ENCODE results near the gene ALDH18A1. TPM values are rescaled to one million over a fixed set of nuclear protein-coding genes. Genes with fewer than 3 reads are reported as not detected.
"Not testable (repeated sequence)": the region's sequence is repeated elsewhere in the genome, so short reads cannot be mapped to it uniquely, and the experiment has no call there.

Gene ALDH18A1
- 78.1 TPM for total RNA-seq

DNA sequence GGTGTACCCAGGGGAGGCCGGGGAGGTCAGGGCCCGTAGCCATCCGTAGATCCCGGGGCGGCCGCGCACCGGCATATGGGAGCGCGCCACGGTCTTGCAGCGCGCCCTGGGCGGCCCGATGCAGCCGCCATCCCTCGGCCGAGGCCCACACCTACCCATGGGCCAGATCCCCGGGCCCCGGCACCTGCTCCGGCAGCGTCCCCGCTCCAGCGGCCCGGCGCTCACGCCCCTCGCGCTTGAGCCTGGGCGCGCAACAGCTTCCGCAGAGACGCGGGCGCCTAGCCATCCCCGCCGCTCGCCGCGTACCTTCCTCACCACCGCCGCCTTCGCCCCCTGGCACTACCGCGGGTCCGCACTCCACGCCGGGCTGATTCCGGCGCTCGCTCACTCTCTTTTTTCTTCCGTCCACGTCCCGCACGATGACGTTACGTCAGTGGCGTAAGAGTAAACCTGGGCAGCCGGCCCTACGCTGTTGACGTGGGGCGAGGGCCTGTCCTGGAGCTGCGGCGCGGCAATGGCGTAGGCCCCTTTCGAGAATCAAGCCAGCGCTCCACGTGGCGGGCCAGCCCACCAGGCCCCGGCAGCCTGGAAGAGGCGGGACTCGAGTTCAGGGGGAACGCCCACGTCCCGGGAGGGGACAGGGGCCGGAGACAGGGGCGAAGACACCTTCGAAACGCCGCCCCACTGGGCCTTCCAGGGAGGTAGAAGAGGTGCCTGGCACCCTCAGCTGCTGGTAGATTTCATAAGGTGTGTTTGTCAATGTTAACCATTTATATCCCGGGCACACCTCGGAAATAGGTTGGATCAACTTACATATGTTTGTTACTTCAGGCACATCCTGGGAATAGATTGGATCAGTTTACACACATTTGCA lies at the start of gene ALDH18A1:
TSS of gene ALDH18A1 (minus strand) at position 421 of the 874 bp plus-strand sequence. CDS start 3,334 bp downstream, outside the sequence.
- DNase-seq (ENCODE audit: low read depth in 2 of 3, low spot score in 2 of 3) = peak; percentile 84 to 96 (median 91)

- DNase-seq (ENCODE audit: low read depth in 2 of 3, low spot score in 2 of 3) = no peak
Observed at GRCh38 chr10:95698415-95698814, 41.9 kb upstream of the ALDH18A1 start.

GRCh38 chr10:95697429-95697828 lies 40.9 kb upstream of the ALDH18A1 start:
- DNase-seq (ENCODE audit: low read depth in 2 of 3, low spot score in 2 of 3) = peak in 2 of 3 donors; percentile 2 to 5

GRCh38 chr10:95694665-95695064 lies 38.2 kb upstream of the ALDH18A1 start:
- no peak for DNase-seq (ENCODE audit: low read depth in 2 of 3, low spot score in 2 of 3)

DNA sequence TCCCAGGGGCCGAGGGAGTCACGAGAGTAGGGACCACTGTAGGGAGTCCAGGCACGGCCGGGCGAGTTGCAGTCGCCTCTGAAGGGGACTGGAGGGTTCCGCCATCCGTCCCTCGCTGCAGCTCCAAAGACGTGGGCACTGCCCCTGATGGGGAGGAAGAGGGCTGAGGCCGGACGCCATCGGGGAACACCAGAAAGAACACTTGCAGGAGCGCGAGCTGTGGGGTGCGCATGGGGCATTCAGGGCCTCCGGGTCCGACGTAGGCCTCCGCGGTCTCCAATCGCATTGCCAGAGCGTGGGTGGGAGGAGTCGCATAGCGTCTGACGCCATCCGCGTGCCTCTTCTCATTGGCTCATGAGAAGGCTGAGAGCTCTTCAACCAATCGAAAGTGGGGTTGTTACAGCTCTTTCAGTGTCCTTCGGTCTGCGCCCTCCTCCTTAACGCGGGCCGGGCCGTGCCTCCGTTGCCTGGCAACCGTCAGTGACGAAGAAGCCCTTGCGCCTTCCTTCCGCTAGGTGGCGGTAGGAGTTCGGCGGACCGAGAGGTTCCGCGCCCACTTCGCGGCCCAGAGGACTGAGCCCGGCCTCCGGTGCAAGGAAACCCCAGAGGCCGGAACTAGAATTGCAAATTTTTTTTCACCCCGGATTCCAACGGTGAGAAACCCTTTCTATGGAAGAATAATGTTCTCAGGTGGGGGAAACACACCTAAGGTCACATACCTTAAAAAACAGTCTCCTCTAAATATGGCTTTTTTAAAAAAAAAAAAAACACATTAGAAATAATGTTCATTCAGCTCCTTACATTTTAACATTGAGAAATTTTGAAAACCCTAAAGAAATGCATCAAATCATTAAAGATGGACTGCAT lies 37.4 kb upstream of the ALDH18A1 start, which contains the start of gene TCTN3:
TSS of gene TCTN3 (minus strand) at position 260 of the 867 bp plus-strand sequence. CDS start at position 232, 28 bp downstream.
- peak; percentile 99 to 100 (median 99) for DNase-seq (ENCODE audit: low read depth in 2 of 3, low spot score in 2 of 3)

GRCh38 chr10:95693071-95693667 lies 36.7 kb upstream of the ALDH18A1 start:
- peak in 2 of 3 donors; percentile 3 to 5 for DNase-seq (ENCODE audit: low read depth in 2 of 3, low spot score in 2 of 3)

DNA sequence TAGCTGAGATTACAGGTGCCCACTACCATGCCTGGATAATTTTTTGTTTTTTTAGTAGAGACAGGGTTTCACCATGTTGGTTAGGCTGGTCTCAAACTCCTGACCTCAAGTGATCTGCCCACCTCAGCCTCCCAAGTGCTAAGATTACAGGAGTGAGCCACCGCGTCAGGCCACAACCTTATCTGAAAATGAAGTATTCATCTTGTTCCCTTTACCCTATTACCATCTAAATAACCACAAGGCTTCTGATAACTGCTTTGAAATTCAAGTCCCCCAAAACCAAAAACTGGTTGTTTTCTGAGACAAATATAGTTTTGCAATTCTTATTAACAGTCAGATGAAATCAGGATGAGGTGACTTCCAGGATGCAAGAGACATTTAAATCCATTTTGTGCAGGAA lies 34.8 kb upstream of the ALDH18A1 start:
- no peak for DNase-seq (ENCODE audit: low read depth in 2 of 3, low spot score in 2 of 3)

GRCh38 chr10:95688648-95689047 lies 32.1 kb upstream of the ALDH18A1 start:
- no peak for DNase-seq (ENCODE audit: low read depth in 2 of 3, low spot score in 2 of 3)

GRCh38 chr10:95683966-95684365 lies 27.5 kb upstream of the ALDH18A1 start:
- DNase-seq (ENCODE audit: low read depth in 2 of 3, low spot score in 2 of 3) = no peak

DNA sequence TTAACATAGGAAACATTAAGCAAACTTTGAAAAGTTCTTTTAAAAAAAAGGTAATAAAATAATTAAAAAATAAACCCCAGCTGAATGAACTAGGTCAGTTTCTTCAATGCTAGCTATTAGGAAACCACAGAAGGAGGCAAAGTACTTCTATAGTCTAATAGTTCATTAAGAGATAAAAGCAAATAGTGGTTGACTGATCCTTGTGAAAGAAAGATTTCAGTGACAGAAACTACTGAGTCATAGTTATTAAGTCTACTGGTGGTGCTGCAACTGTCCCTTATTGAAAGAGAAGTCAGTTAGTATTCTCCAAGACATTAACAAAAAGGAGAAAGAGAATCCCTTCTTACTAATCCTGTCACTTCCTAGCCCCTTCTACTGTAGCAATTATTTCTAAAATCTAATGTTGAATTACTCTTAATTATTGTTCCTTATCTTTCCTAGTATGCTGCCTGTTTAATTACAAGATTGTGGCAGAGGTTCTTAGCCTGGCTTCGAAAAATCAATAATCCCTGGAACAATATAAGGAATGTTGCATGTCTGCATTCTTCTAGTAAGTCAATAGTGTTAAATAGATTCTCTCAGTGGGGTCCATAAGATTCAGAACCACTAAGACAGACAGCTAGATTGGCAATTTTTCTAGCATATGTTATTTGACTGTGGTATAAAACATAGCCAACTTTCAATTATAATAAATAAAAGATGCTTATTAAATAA lies 19.0 kb upstream of the ALDH18A1 start:
- no peak for DNase-seq (ENCODE audit: low read depth in 2 of 3, low spot score in 2 of 3)

- DNase-seq (ENCODE audit: low read depth in 2 of 3, low spot score in 2 of 3) = no peak
Observed at GRCh38 chr10:95674643-95675042, 18.1 kb upstream of the ALDH18A1 start.

- DNase-seq (ENCODE audit: low read depth in 2 of 3, low spot score in 2 of 3) = not testable (repeated sequence)
Observed at GRCh38 chr10:95672641-95673040, 16.1 kb upstream of the ALDH18A1 start.

DNA sequence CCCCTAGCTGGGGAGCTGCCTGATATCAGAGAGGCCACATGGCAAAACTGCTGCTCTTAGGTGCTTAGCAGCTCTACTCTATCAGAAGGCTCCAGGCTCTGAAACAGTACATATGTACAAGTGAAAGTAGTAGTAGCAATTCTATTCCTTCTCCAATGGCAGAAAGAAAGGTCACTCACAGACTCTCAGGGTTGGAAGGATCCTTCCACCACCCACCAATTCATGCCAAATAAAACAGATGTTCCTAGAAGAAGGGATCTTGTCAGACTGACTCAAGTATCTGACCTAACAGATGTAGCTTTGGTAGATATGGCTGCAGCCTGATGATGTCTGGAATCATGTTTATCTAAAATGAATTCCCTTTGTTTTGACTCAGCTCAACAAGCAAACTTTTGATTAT lies 8.0 kb upstream of the ALDH18A1 start:
- DNase-seq (ENCODE audit: low read depth in 2 of 3, low spot score in 2 of 3) = no peak

DNA sequence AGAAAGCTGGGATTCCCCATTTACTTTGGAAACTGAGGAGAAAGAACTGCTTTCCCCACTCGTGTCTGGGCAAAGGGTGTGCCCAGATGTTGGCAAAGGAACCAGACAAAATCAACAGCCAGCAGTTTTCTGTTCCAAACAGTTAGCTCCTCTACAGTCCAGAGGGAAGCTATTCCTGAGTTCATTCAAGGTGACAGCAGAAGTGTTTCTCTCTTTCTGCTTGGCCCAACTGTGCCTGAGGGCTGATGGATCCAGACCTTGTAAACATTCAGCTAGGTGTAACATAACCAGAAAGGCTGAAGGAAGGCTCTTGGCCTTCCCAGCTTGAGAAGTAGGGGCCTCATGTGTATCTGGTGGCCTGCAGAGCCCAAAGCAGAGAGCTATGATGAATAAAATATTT lies 7.0 kb upstream of the ALDH18A1 start:
- no peak for DNase-seq (ENCODE audit: low read depth in 2 of 3, low spot score in 2 of 3)

GRCh38 chr10:95661818-95662217 lies 5.3 kb upstream of the ALDH18A1 start:
- DNase-seq (ENCODE audit: low read depth in 2 of 3, low spot score in 2 of 3) = no peak

- DNase-seq (ENCODE audit: low read depth in 2 of 3, low spot score in 2 of 3) = no peak
Observed at GRCh38 chr10:95660283-95660682, 3.8 kb upstream of the ALDH18A1 start.

GRCh38 chr10:95657250-95657649 lies 739 bp upstream of the ALDH18A1 start:
- DNase-seq (ENCODE audit: low read depth in 2 of 3, low spot score in 2 of 3) = no peak

DNA sequence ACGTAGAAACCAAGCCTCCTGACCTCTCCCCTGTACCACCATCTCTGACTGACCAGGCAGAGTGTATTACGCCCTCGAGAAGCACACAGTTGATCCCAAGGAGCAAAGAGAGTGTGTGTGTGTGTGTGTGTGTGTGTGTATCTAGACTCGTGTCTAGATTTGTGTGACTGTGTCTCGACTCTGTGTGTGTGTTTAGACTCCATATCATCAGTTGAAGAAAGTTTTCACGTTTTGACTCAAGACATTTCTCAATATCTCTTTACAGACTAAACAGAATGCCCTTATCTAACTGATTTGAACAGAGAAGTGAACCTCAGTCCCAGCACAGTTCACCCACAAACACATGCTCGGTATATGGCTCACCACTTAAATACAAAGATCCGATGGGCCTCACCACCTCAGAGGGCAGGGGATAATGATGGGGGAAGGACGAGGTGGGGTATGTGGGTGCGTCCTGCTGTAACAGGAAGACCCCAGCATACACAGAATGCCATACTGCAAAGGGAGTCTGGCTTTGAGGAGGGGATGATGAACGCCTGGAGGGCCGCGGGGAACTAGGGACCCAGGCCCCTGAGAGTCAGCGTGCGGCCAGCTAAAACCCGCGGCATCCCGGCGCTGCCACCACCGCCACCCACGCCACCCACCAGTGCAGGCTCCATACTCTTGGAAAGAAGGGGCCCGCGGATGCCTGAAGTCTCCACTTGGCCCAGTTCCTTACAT lies 780 bp downstream of the ALDH18A1 start:
- DNase-seq (ENCODE audit: low read depth in 2 of 3, low spot score in 2 of 3) = peak in 2 of 3 donors; percentile 10 to 28

DNA sequence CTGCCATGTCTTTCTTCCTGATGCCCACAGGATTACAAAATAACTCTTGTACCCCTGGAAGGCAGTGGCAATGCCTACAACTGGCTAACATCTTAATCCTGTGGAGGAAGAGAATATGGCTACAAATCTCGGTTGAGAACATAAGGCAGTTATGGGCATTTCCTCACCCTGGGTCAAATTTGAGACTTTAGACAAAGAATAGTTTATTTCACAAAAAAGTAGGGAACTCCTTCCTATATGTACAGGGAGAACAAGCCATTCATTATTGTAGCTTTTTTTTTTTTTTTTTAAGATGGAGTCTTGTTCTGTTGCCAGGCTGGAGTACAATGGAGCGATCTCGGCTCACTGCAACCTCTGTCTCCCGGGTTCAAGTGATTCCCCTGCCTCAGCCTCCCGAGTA lies 2.6 kb downstream of the ALDH18A1 start:
- no peak for DNase-seq (ENCODE audit: low read depth in 2 of 3, low spot score in 2 of 3)
